Erythroblast (primary cell): ENCODE measurements around the gene DOK7.

Experiments used
- GATA1 ChIP-seq: IDR thresholded peaks from 2 replicates; pipeline ENCODE4 v1.6.1; 2011; ENCODE audit warnings: low read depth, mild to moderate bottlenecking, control low read depth, low read length, moderate library complexity
- POLR2A ChIP-seq: IDR thresholded peaks from 2 replicates; pipeline ENCODE4 v1.6.1; 2011; ENCODE audit warnings: mild to moderate bottlenecking, low read length

GRCh38 chr4:3418029-3418762, 44.9 kb upstream of the DOK7 start:
- TF ChIP-seq POLR2A (no peak), GATA1 (no peak)
